ENCODE measurements around the gene KLRG1. TPM values are rescaled to one million over a fixed set of nuclear protein-coding genes. Genes with fewer than 3 reads are reported as not detected.

KLRG1 gene
- total and polyA plus RNA-seq, 9 of the 15 experiments (the other 6 are each of a cell fraction or from before 2014, with no cell fraction given) = 1.4 to 7.2 (median 2.1) TPM

- no peak for ATAC-seq
- Histone ChIP-seq H3K36me3 (ENCODE audit: control insufficient read depth, insufficient read depth, low read length) (no peaks in the 10 kb centered on the region), H3K9ac (ENCODE audit: insufficient read depth in 1 of 2, low read depth in 2 of 2, low read length in 2 of 2) (no peak overlapping the region), H3K79me2 (ENCODE audit: control insufficient read depth, insufficient read depth, low read length) (no peaks in the 10 kb centered on the region), H3K4me2 (ENCODE audit: insufficient read depth, low read length) (no peak overlapping the region), H4K20me1 (replicated peaks; ENCODE audit: control insufficient read depth, insufficient read depth, low read length) (no peaks in the 10 kb centered on the region), H3K4me1 (replicated peaks in 1 of 2; ENCODE audit: control insufficient read depth in 2 of 2, insufficient read depth in 2 of 2, low read length in 2 of 2) (peaks cover 0 to 5% of the 10 kb centered on the region in 2 experiments; a peak in 1 of 5 replicates), H2AFZ (ENCODE audit: low read depth, low read length) (no peak overlapping the region), H3K27ac (ENCODE audit: extremely low read depth, low read depth, low read length) (no peak overlapping the region), H3K9me3 (replicated peaks; ENCODE audit: control insufficient read depth, insufficient read depth, low read depth, low read length) (no peaks in the 10 kb centered on the region), H3K27me3 (ENCODE audit: control insufficient read depth in 2 of 2, insufficient read depth in 2 of 2, low read length in 2 of 2) (peaks cover 0 to 2% of the 10 kb centered on the region in 2 experiments; a peak in 1 of 5 replicates), H3K9me1 (ENCODE audit: control insufficient read depth, insufficient read depth, low read length) (no peaks in the 10 kb centered on the region), H3K4me3 (no peak overlapping the region)
- BruUV-seq (replicated peaks) = no TSS peak
- intact Hi-C loops (cut with micrococcal nuclease) = loop anchor here (1.0 to 10.0 kb wide), 5 partner anchors 154 to 392 kb away; partner anchors contain the start of gene A2ML1
- DNase-seq (ENCODE audit: extremely low read depth in 1 of 4, low spot score in 3 of 4) = no peak
- CTCF ChIA-PET (ENCODE audit: low intra/inter-chr PET ratio) = interaction anchor here (1.0 to 2.7 kb wide), 6 partner anchors 9 to 504 kb away, joined by 3 to 14 read pairs (median 6); partner anchors contain the start of gene M6PR
- no peak for FAIRE-seq
- in situ Hi-C loops (cut with MboI) = no loop called here
- 100% methylated on average over 2 of the region's 2 CpGs for WGBS (ENCODE audit: insufficient coverage, low coverage, missing lambda C conversion rate)
- TF ChIP-seq ZKSCAN3 (CRISPR knock-in tag; IDR thresholded peaks at IDR 0.05) (no peak), TRIM28 (IDR thresholded peaks at IDR 0.05) (no peak), MNT (conservative IDR thresholded peaks at IDR 0.05) (no peak)
- POLR2A ChIA-PET = interaction anchor here (1.2 kb wide), 1 partner anchor 15 kb away, joined by 3 read pairs; no protein-coding TSS in a partner anchor
Measured at GRCh38 chr12:9048930-9049329, 59.6 kb downstream of the KLRG1 start.

All from K562 (cell line).